ENCODE results near the gene RANBP10.

The RANBP10 gene

GRCh38 chr16:67679935-67680897 lies 126.1 kb downstream of the RANBP10 start:
- no peak for DNase-seq (ENCODE audit: low read depth in 1 of 2, low spot score in 1 of 2)

GRCh38 chr16:67678354-67679023 lies 127.9 kb downstream of the RANBP10 start:
- DNase-seq (ENCODE audit: low read depth in 1 of 2, low spot score in 1 of 2), result no peak

- DNase-seq (ENCODE audit: low read depth in 1 of 2, low spot score in 1 of 2), result no peak
These were observed 128.6 kb downstream of the RANBP10 start for GRCh38 chr16:67677712-67678111.

GRCh38 chr16:67676939-67677338 lies 129.4 kb downstream of the RANBP10 start:
- DNase-seq (ENCODE audit: low read depth in 1 of 2, low spot score in 1 of 2), result no peak

- DNase-seq (ENCODE audit: low read depth in 1 of 2, low spot score in 1 of 2), result no peak
These were observed 129.8 kb downstream of the RANBP10 start for GRCh38 chr16:67676516-67676915.

GRCh38 chr16:67675999-67676398 lies 130.4 kb downstream of the RANBP10 start:
- no peak for DNase-seq (ENCODE audit: low read depth in 1 of 2, low spot score in 1 of 2)

GRCh38 chr16:67675579-67675935 lies 130.8 kb downstream of the RANBP10 start:
- no peak for DNase-seq (ENCODE audit: low read depth in 1 of 2, low spot score in 1 of 2)

GRCh38 chr16:67674851-67675578 lies 131.3 kb downstream of the RANBP10 start:
- no peak for DNase-seq (ENCODE audit: low read depth in 1 of 2, low spot score in 1 of 2)

- no peak for DNase-seq (ENCODE audit: low read depth in 1 of 2, low spot score in 1 of 2)
These were observed 132.4 kb downstream of the RANBP10 start for GRCh38 chr16:67673712-67674580.

Data from activated CD4-positive, alpha-beta T cell treated with anti-CD3 and anti-CD28 coated beads, Interleukin-2, amount 50 U/mL, for 24 hours (primary cell).